ENCODE measurements around the gene RPUSD2.
"Not testable (repeated sequence)": the region's sequence is repeated elsewhere in the genome, so short reads cannot be mapped to it uniquely, and the experiment has no call there.

Gene RPUSD2

DNA sequence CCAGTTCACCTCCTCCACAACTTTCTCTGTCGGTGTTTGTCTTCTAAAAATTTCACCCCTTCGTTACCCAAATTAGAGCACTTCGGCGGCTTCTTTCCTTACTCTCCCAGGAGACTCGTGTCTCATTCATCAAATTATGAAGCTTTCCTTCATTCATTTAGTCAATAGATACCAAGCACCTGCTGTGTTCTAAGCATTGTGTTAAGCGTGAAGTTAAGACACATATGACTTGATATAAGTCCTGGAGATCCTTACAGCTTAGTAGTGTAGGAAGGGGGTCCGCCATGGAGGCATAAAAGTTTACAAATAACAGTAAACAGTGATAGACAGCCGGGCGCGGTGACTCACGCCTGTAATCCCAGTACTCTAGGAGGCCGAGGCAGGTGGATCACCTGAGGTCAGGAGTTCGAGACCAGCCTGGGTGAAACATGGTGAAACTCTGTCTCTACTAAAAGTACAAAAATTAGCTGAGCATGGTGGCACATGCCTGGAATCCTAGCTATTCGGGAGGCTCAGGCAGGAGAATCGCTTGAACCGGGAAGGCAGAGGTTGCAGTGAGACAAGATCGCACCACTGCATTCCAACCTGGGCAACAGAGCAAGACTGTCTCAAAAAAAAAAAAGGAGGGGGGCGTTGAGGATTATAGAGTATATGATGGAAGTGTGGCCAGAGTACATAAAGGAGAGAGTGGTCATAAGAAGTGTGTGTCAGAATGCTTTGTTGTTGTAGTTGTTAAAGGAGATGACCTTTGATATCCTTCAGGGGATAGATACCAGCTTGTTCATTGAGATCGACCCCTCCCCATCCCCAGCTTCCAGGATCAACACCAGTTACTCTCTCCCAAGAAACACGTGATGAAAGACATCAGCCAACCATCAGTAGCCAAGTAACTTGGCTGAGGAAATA is 3.5 kb upstream of the RPUSD2 start:
- no peak for DNase-seq

DNA sequence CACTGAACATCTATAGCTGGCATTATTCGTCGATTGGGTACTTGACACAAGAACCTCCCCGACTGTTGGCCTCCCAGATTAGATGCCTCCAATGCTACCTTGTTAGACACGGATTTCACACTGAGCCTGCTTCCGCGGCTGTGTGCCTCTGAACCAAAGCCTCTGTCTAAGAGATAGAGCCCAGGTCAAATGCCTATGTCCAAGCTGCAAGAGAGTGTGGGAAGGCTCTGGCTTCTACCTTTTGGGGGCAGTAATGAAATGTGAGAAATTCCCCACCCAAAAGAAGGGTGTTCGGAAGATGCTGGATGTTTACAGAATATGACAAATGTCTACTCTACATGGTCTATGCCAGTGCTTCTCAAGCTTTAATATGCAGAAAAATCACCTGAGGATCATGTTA is 2.0 kb upstream of the RPUSD2 start:
- no peak for DNase-seq

DNA sequence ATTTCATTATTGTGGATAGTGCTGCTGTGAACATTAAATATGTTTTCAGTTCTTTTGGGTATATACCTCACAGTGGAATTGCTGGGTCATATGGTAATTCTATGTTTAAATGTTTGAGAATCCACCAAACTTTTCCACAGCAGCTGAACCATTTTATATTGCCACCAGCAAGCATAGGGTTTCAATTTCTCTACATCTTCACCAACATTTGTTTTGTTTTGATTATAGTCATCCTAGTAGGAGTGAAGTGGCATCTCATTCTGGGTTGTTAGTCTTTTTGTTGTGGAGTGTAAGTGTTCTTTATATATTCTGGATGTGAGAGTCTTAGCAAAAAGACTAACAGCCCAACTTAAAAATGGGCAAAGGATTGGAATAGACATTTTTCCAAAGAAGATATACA is 6.0 kb downstream of the RPUSD2 start:
- no peak for DNase-seq

DNA sequence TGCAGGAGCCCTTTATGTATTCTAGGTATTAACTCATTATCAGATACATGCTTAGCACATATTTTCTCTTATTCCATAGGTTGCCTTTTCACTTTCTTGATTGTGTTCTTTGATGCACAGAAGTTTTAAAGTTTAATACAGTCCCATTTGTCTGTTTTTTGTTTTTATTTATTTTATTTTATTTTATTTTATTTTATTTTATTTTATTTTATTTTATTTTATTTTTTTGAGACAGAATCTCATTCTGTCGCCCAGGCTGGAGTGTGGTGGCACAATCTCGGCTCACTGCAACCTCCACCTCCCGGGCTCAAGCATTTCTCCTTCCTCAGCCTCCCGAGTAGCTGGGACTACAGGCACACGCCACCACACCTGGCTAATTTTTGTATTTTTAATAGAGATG is 7.8 kb downstream of the RPUSD2 start:
- not testable (repeated sequence) for DNase-seq

DNA sequence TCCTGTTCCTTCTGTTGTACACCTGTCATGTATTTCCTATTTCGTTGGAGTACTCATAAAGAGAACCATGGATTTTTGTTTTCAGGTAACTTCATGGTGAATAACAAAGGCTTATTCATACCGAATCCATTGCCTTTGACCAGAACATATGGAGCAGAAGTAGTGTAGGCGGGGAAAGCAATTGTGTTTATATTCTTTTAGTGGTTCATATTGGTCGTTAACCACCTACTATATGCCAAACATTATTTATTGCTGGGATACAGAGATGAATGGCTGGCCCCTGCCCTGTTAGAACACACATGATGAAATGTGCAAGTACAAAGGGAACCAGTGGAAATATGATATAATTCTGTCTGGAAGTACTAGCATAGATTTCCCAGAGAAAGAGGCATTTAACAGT is 9.8 kb downstream of the RPUSD2 start:
- DNase-seq = no peak

DNA sequence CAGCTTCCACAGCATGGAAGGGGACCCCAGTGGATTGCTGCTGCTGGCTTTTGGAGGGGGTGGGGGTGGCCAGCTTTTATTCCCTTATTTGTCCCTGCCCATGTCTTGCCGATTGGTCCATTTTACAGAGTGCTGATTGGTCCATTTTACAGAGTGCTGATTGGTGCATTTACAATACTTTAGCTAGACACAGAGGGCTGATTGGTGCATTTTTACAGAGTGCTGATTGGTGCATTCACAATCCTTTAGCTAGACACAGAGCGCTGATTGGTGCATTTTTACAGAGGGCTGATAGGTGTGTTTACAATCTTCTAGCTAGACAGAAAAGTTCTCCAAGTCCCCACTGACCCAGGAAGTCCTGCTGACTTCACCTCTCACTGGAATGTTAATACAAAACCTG is 12.7 kb downstream of the RPUSD2 start:
- not testable (repeated sequence) for DNase-seq

DNA sequence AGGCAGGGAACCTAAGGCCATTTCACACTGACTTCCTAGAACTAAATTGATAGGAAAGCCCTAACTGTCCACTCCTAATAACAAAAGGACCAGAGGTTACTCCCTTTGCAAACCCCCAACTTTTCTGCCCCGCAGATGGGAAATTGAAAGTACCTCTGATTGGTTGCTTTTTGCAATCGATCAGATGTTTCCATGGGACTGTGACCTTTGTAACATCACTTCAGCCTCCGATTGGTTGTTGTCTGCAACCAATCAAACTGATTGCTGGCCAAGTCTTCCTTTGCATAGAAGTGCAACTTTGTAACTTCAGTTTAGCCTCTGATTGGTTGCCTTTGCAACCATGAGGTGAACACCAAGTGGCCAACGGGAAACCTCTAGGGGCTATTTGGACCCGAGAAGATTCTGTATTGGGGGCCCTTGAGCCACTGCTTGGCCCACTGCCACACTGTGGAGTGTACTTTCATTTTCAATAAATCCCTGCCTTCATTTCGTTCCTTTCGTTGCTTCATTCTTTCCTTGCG is 13.7 kb downstream of the RPUSD2 start:
- DNase-seq = no peak

DNA sequence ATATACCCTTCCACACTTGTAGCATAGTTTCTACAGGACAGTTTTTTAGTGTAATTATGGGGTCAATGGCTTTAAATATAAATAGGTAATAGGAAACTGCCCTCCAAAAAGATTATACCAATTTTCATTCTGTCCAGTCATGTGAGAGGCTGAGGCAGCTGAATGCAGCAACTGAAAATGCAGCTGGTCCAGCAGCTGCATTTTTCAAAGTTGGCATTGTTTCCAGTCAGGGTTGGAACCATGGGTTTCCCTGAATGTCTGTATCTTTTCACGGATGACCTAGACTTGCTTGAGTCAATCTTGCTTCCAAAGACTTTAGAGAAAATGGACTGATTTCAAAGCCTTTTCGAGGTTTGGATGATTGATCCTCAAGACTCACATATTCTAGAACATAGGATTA is 15.1 kb downstream of the RPUSD2 start:
- no peak for DNase-seq

DNA sequence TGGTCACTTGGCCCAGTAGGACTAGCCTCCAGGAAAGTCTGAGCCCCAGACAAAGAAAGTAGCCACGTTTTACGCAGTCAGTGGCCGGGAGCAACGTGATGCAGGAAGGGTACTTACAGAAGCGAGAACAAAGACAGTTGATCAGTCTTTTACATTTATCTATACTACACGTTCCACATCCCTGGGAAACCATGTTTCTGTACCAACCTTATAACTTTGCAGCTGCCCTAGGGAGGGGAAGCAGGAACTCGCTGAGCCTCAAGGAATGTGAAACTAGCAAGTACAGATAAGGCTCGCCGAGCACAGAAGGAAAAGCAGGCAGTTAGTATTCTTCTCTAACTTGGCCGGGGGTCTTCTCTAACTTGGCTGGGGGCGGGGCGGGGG is 21.6 kb downstream of the RPUSD2 start:
- DNase-seq = no peak

DNA sequence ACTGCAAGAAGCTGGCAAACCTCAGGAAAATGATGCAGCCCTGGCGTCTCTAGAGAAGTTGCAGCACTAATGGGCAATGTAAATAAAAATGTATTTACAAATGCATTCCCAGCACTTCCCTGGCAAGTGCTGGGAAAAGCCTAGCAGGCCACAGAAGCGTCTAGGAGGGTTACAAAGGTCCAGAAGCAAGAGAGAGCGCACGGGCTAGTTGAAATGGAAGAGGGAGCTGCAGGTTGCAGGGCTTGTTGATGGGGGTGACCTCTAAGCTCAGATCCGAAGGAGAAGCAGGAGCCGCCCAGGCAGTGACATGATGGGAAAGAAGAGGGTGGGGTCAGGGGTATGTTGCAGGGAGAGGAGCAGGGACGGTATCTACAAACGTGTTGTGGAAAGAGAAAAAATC is 22.3 kb downstream of the RPUSD2 start:
- DNase-seq = no peak

DNA sequence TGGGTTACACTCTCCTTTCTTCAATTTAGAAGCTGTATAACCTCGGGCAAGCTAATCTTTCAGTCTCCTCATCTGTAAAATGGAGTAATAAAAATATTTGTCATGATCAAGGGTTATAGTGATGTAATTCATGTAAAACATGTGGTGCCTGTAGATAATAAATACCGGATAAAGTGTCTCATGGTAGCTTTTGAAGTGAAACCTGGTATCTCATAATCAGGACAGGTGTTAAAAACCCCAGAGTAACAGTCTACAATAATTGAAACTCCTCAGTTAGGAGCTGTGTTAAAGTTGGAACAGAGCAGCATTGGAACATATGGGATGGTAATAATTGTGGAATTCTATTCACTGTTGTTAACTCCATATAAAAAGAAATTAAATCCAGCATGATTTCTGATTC is 24.1 kb downstream of the RPUSD2 start:
- DNase-seq = peak; percentile 39

DNA sequence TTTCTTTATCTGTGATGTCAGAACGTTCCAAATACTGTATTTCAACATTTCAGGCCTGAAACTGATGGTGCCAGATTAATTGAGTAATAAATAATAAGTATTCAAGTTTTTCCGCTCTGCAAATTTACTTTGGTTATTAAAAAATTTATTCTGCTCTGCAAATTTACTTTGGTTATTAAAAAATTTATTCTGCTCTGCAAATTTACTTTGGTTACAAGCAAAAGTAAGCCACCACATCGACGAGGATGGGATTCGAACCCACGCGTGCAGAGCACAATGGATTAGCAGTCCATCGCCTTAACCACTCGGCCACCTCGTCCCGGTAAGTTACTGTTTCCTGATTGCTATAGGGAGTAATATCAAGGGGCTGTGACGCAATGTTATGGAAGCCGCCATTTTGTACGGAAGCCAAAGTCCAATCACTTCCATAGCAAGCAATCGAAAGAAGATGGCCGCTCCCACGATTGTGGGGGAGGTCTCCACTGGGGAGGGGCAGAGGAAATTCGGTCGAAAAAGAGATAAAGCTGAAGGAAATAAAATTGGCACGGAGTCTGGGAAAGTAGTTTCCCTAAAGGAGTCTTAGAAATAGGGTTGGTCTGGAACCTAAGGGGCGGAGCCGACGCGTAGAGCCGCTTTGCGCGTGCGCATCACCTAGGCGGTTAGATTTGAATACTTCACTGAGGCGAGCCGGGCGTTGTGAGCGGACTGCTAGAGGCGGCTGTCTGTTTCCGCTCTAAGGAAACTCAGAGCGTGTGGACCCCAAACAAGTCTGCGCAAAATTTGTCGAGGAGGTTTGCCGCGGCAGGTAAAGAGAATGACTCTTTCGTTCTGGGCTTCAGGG is 24.7 kb downstream of the RPUSD2 start, which contains the start of gene KNL1:
Gene KNL1, plus strand, starts transcription at position 662 of the 841 bp plus-strand sequence. CDS start 8,683 bp downstream, outside the sequence.
- DNase-seq = peak; percentile 91

DNA sequence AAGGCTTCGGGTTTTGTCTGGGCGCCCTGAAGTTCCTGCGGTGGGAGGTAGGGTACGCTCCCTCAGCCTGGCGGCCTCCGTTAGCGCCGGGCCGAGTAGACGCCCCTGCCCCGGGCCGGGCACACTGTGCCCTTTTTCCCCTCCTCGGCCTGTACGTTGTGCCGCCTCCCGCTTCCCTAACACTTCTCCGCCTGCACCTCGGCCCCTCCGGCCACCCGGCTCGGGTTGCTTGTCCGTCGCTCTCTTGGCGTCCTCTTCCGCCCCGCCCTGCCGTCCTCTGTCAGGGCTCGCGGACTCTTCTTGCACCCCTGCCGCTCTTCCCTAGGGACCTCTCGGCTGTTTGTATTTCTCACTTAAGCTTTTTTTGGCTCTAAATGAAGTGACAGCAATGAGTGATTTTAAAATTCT is 25.3 kb downstream of the RPUSD2 start:
- no peak for DNase-seq

DNA sequence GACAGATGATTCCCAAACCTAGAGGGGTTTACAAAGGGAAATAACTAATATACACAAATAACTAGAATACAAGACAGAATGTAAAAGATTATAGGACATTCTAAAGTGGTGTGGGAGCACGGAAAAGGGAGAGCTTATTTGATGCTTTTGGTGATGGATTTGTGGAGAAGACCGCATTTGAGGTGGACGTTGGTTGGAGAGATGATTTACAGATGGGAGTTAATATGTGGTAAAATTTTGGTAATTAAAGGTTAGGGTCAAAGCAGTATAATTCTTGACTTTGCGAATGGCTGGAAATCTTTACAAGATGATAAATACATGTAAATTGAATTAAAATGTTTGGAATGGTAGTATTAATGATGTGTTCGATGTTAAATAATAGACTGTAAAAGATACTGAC is 26.1 kb downstream of the RPUSD2 start:
- no peak for DNase-seq

DNA sequence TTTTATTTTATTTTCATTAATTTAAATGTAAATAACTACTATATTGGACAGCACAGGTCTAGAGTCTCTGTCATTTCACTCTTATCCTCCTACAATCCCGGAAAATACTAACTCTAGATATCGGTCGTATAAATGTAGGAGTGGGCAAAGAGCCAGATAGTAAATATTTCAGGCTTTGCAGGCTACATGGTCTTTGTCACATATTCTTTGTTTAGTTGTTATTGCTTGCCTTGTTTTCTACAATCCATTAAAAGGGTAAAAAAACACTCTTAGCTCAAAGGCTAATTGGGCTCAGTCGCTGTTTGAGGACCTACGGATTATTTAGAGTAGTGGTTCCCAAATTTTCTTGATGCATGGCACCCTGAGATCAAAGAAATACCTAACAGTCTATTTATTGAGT is 26.7 kb downstream of the RPUSD2 start:
- no peak for DNase-seq

DNA sequence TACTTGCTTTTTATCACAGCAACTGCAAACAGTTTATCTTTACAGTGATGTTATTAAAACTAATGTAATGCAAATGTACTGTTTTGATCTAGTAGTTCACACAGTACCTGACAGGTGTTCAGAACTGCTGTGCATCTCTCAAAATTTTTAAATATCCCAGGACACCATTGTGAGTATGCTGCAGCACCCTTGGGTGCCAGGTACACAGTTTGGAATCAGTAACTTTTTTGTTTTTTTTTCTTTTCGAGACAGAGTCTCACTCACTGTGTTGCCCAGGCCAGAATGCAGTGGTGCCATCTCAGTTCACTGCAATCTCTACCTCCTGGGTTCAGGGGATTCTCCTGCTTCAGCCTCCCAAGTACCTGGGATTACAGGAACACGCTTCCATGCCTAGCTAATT is 27.9 kb downstream of the RPUSD2 start:
- no peak for DNase-seq

DNA sequence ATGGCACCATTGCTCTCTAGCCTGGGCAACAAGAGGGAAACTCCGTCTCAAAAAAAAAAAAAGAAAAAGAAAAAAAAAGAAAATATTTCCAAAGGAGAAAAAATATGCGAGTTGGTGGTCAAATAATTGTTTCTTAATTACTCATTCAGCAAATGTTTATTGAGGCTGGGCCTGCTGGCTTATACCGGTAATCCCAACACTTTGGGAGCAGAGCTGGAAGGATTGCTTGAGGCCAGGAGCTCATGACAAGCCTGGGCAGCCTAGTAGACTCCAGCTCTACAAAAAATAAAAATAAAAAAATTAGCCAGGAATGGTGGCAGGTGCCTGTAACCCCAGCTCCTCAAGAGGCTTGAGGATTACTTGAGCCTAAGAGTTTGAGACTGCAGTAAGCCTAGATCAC is 29.0 kb downstream of the RPUSD2 start:
- DNase-seq = no peak

DNA sequence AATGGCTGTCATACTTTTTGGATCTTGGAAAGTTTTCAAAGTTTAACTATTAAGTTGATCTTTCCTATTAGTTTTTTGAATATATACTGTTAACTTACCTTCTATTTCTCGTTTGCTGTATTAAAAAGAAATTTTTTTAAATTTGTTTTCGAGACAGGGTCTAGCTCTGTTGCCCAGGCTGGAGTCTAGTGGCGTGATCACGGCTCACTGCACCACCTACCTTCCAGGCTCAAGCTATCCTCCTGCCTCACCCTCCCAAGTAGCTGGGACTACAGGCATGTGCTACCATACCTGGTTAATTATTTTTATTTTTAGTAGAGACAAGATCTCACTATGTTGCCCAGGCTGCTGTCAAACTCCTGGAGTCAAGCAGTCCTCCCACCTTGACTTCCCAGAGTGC is 29.6 kb downstream of the RPUSD2 start:
- no peak for DNase-seq

DNA sequence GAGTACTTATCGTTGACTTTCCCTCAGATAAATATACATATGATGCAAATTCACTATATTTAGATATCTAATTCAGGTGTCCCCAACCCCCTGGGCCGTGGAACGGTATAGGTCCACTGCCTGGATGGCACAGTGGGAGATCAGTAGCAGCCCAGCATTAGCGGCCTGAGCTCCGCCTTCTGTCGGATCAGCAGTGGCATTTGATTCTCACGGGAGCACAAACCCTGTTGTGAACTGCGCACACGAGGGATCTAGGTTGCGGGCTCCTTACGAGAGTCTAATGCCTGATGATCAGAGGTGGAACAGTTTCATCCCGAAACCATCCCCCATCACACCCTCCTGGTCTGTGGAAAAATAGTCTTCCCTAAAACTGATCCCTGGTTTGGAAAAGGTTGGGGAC is 31.9 kb downstream of the RPUSD2 start:
- no peak for DNase-seq

DNA sequence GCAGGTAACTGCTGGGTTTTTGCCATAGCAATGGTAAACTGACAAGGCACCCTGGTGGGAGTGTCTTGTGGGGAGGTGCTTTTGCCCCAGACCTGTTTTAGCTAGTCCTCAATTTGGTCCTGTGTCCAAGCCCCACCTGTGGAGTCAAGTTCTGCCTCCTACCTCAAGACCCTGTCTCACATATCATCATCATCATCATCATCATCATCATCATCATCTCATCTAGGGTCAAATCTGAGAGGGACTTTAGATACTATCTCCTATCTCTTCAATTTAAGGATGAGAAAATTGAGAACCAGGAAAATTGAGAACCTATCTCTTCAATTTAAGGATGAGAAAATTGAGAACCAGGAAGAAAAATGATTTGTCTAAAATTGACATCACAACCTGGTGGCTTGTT is 34.8 kb downstream of the RPUSD2 start:
- DNase-seq = no peak

DNA sequence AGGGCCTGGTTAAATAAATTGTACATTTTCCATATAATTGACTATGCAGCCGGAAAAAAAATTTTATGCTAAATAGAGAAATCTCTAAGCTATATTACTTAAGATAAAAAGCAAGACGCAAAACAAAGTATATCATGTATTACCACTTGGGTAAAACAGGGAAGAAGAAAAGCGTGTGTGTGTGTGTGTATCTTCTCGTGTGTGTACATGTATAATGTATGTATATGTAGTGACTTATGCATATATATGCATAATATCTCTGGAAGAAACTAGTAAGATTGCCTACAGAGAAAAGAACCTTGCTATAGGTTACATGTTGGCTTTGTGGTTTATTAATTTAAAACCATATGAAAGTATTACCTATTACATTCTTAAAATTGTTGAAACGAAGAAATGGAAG is 44.0 kb downstream of the RPUSD2 start:
- no peak for DNase-seq

DNA sequence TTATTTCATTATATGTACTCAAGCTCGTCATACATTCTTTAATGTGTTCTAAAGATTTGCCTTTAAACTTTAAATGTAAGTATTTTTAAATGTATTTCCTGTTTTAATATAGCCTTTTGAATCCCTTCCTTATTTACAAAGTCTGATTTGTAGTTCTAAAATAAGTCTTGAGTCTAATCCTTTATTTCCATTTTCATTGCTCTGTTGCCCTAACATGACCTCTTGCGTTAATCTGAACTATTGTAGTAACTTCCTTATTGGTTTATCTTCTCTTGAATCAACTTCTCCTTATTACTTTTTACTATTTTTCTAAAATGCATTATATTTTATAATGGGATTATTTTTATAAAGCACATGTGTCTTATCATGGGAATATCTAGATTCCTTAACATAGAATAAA is 48.9 kb downstream of the RPUSD2 start:
- no peak for DNase-seq

DNA sequence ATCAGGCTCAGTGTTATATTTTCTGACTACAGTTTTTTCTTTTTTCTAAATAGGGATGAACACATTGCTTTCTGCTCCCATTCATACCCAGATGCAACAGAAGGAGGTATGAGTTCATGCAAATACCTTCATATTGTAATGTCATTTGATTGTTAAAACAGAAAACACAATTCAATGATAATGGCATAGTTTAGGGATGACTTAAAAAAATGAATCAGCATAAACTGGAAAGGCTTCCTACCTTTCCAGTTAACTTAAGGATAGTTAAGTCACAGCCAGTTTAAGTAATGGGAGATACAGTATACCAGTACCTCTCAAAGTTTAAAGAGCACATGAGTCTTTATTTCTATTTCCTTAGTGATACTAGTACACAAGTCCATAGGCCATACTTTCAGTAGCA is 49.8 kb downstream of the RPUSD2 start:
- no peak for DNase-seq

DNA sequence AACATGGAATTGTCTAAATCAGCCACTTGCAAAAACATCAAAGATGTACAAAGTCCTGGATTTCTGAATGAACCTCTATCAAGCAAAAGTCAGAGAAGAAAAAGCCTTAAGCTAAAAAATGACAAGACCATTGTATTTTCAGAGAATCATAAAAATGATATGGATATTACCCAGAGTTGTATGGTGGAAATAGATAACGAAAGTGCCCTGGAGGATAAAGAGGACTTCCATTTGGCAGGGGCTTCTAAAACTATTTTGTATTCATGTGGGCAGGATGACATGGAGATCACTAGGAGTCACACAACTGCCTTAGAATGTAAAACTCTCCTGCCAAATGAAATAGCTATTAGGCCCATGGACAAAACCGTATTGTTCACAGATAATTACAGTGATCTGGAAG is 54.3 kb downstream of the RPUSD2 start:
- no peak for DNase-seq

Data from central memory CD4-positive, alpha-beta T cell (primary cell).